Right atrium auricular region (tissue), 2 donors: ENCODE data around the gene MEIS3. TPM values are rescaled to one million over a fixed set of nuclear protein-coding genes. Genes with fewer than 3 reads are reported as not detected.

Experiments
- DNase-seq: peaks from one replicate; pipeline ENCODE4 v3.0.0-alpha.2; 2019; ENCODE audit warnings: low spot score
- H3K27ac ChIP-seq, 2 donors: fragments of 200-600 bp; sonication (generic); 1 replicate in 1 of 2; 2 replicates in 1 of 2; pipeline ENCODE4 v1.5.1; 2016 to 2019
- H3K27me3 ChIP-seq, 2 donors: fragments of 200-600 bp; sonication (generic); one replicate each; pipeline versions ENCODE4 v1.5.1 to v1.6.0; 2017 to 2019
- H3K36me3 ChIP-seq: fragments of 200-600 bp; sonication (generic); one replicate; pipeline ENCODE4 v1.5.1; 2016
- H3K4me1 ChIP-seq, 2 donors: fragments of 200-600 bp; sonication (generic); one replicate each; pipeline versions ENCODE4 v1.5.1 to v1.6.0; 2017 to 2019
- H3K4me3 ChIP-seq, 2 donors: fragments of 200-600 bp; sonication (generic); 1 replicate in 1 of 2; 2 replicates in 1 of 2; pipeline ENCODE4 v1.5.1; 2017 to 2019; ENCODE audit warnings: mild to moderate bottlenecking in 1 of 2, moderate library complexity in 1 of 2
- H3K9me3 ChIP-seq, 2 donors: fragments of 200-600 bp; sonication (generic); one replicate each; pipeline ENCODE4 v1.5.1; 2019
- CTCF ChIP-seq, 2 donors: fragments of 200-600 bp; sonication (generic); IDR thresholded peaks; one replicate each; pipeline ENCODE4 v1.5.1; 2019; ENCODE audit warnings: antibody characterized with exemption in 2 of 2
- total RNA-seq, 2 donors: library from RNA; depleted of rRNA; stranded (reverse); fragments of >200 nt; gene quantifications; one replicate each; pipeline ENCODE4 v1.1.0, GENCODE V29; 2016

MEIS3 gene
- total RNA-seq, 2 donors from 2014 or later = 6.3 to 9.2 TPM

GRCh38 chr19:47406711-47407416 is 12.5 kb downstream of the MEIS3 start:
- Histone ChIP-seq H3K27me3 (no peaks in the 10 kb centered on the region), H3K36me3 (no peaks in the 10 kb centered on the region), H3K27ac (no peak overlapping the region), H3K4me1 (no peaks in the 10 kb centered on the region), H3K9me3 (no peaks in the 10 kb centered on the region), H3K4me3 (no peak overlapping the region)
- no peak for DNase-seq
- TF ChIP-seq CTCF (IDR thresholded peaks at IDR 0.05) = no peak

- H3K27ac ChIP-seq = no peak overlapping the region
- H3K9me3 ChIP-seq = no peaks in the 10 kb centered on the region
- H3K36me3 ChIP-seq = no peaks in the 10 kb centered on the region
- H3K4me3 ChIP-seq = no peak overlapping the region
- no peak for DNase-seq
- H3K27me3 ChIP-seq = no peaks in the 10 kb centered on the region
- H3K4me1 ChIP-seq = no peaks in the 10 kb centered on the region
- no peak for TF ChIP-seq CTCF (IDR thresholded peaks at IDR 0.05)
These were observed 13.4 kb downstream of the MEIS3 start for GRCh38 chr19:47405854-47406417.

DNA sequence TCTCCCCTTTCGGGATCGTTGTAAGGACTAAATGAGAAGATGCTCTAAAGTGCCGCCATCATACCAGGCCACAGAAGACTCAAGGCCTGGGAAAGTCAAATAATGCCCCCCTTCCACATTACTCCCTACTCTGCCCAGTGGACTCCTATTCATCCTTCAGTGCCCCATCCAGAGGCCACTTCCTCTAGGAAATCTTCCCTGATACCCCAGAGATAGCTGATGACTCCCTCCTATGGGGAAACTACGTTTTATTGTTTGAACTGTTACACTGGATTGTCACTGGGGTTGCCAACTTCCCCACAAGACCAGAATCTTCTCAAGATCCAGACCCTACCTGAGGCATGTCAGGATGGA is 14.2 kb downstream of the MEIS3 start:
- no peaks in the 10 kb centered on the region for H3K9me3 ChIP-seq
- TF ChIP-seq CTCF (IDR thresholded peaks at IDR 0.05) = no peak
- no peaks in the 10 kb centered on the region for H3K36me3 ChIP-seq
- no peak for DNase-seq
- no peaks in the 10 kb centered on the region for H3K27me3 ChIP-seq
- no peak overlapping the region for H3K27ac ChIP-seq
- H3K4me1 ChIP-seq = no peaks in the 10 kb centered on the region
- no peak overlapping the region for H3K4me3 ChIP-seq

DNA sequence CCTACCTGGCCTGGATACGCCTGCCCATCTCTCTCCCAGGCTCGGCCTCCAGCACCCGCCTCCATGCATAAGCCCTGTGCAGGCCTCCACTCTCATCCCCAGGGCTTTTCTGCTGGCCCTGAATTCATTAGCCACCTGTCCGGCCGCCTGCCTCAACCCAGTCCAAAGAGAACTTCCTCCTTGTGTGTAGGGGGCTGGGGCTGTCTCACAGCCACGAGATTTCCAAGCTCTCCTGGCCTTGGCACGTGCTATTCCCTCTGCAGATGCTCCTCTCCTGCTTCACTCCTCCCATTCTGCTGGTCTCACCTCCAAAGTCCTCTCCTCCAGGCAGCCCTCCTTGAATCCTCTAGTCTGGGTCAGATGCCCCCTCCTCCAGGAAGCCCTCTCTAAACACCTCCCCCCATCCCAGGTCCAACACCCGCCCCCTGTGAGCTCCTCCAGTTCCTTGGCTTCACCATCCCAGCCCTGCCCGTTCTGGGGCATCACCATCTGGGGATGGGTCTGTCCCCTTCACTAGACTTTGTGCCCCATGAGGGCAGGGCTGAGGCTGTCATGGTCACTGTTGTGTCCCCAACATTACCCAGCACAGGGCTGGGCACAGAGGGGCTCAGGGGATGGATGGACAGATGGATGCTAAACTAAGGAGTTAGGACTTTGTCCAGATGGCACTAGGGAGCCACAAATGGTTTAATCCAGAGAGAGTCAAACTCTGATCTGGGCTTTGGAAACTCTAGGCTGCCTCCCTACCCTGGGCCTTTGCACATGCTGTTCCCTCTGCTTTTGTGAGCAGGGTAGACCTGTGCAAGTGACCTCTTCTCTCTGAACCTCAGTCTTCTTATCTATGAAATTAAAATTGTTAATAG is 14.8 kb downstream of the MEIS3 start:
- H3K27ac ChIP-seq = no peak overlapping the region
- no peak for DNase-seq
- H3K4me1 ChIP-seq = no peaks in the 10 kb centered on the region
- no peaks in the 10 kb centered on the region for H3K27me3 ChIP-seq
- TF ChIP-seq CTCF (IDR thresholded peaks at IDR 0.05) = no peak
- H3K9me3 ChIP-seq = no peaks in the 10 kb centered on the region
- H3K4me3 ChIP-seq = no peak overlapping the region
- H3K36me3 ChIP-seq = no peaks in the 10 kb centered on the region

- Histone ChIP-seq H3K27me3 (no peaks in the 10 kb centered on the region), H3K4me3 (no peak overlapping the region), H3K36me3 (no peaks in the 10 kb centered on the region), H3K27ac (no peak overlapping the region), H3K9me3 (no peaks in the 10 kb centered on the region), H3K4me1 (no peaks in the 10 kb centered on the region)
- no peak for TF ChIP-seq CTCF (IDR thresholded peaks at IDR 0.05)
- DNase-seq = no peak
These were observed 16.8 kb downstream of the MEIS3 start for GRCh38 chr19:47402504-47402903.
